Measurements from ENCODE around the gene RAPGEF4. TPM values are rescaled to one million over a fixed set of nuclear protein-coding genes. Genes with fewer than 3 reads are reported as not detected.

RAPGEF4 gene
- total and polyA plus RNA-seq, 9 of the 15 experiments (the other 6 are each of a cell fraction or from before 2014, with no cell fraction given): 0.04 to 0.33 (median 0.13) TPM; not detected in 6

GRCh38 chr2:173043897-173044519 is 308.4 kb downstream of the RAPGEF4 start:
- intact Hi-C loops (cut with micrococcal nuclease): no loop called here
- POLR2A ChIA-PET: interaction anchor here (0.6 to 1.4 kb wide), 5 partner anchors 9 to 1201 kb away, joined by 3 to 5 read pairs (median 4); no protein-coding TSS in a partner anchor
- TF ChIP-seq NR2C1 (IDR thresholded peaks at IDR 0.05) (no peak), NR2C1 (tag; IDR thresholded peaks at IDR 0.05) (no peak), YY1 (IDR thresholded peaks at IDR 0.05; ENCODE audit: borderline replicate concordance in 1 of 3, control insufficient read depth in 1 of 3, extremely low read depth in 1 of 3, insufficient read depth in 3 of 3, insufficient read length in 1 of 3, insufficient replicate concordance in 2 of 3, low read depth in 1 of 3, low read length in 2 of 3) (peak in 1 of 3 experiments; percentile 78), SIRT6 (IDR thresholded peaks at IDR 0.05; ENCODE audit: low read depth, low read length) (no peak), REST (IDR thresholded peaks at IDR 0.05; ENCODE audit: borderline replicate concordance) (peak; percentile 82), REST (CRISPR knock-in tag; IDR thresholded peaks at IDR 0.05; ENCODE audit: low read depth) (no peak), ZNF354B (CRISPR knock-in tag; IDR thresholded peaks at IDR 0.05) (no peak), HDAC8 (tag; IDR thresholded peaks at IDR 0.05) (0 out of 2 replicates have a peak, but pooled peaks have one; percentile 51), VEZF1 (CRISPR knock-in tag; IDR thresholded peaks at IDR 0.05) (peak; percentile 63), POU5F1 (IDR thresholded peaks at IDR 0.05; ENCODE audit: borderline replicate concordance, low read depth, low read length, partially characterized antibody) (no peak), BRF1 (IDR thresholded peaks at IDR 0.05; ENCODE audit: borderline replicate concordance, extremely low read depth, insufficient read length) (no peak)

More at GRCh38 chr2:173043897-173044519, 308.4 kb downstream of the RAPGEF4 start:
- Histone ChIP-seq H3K36me3 (ENCODE audit: control insufficient read depth, insufficient read depth, low read length) (no peaks in the 10 kb centered on the region), H3K79me2 (ENCODE audit: control insufficient read depth, insufficient read depth, low read length) (no peaks in the 10 kb centered on the region), H3K4me3 (no peak overlapping the region), H3K9me1 (ENCODE audit: control insufficient read depth, insufficient read depth, low read length) (no peaks in the 10 kb centered on the region), H3K4me1 (replicated peaks in 1 of 2; ENCODE audit: control insufficient read depth in 2 of 2, insufficient read depth in 2 of 2, low read length in 2 of 2) (no peaks in the 10 kb centered on the region; a peak in 2 of 5 replicates), H3K4me2 (ENCODE audit: insufficient read depth, low read length) (peak overlapping the region; percentile 31; the same call in 1 of the 2 replicates), H4K20me1 (replicated peaks; ENCODE audit: control insufficient read depth, insufficient read depth, low read length) (no peaks in the 10 kb centered on the region), H3K9ac (ENCODE audit: insufficient read depth in 1 of 2, low read depth in 2 of 2, low read length in 2 of 2) (no peak overlapping the region), H3K9me3 (replicated peaks; ENCODE audit: control insufficient read depth, insufficient read depth, low read depth, low read length) (no peaks in the 10 kb centered on the region), H3K27me3 (ENCODE audit: control insufficient read depth in 2 of 2, insufficient read depth in 2 of 2, low read length in 2 of 2) (peaks cover 2 to 8% of the 10 kb centered on the region in 2 experiments; a peak in 2 of 5 replicates), H3K27ac (ENCODE audit: extremely low read depth, low read depth, low read length) (no peak overlapping the region), H2AFZ (ENCODE audit: low read depth, low read length) (peak overlapping the region; percentile 71)
- WGBS (ENCODE audit: insufficient coverage, low coverage, missing lambda C conversion rate): 34% methylated on average over 13 of the region's 13 CpGs
- ATAC-seq (peak; percentile 60), FAIRE-seq (no peak), DNase-seq (ENCODE audit: extremely low read depth in 1 of 4, low spot score in 3 of 4) (peak in 1 of 4 experiments; percentile 11)
- in situ Hi-C loops (cut with MboI): no loop called here
- CTCF ChIA-PET (ENCODE audit: low intra/inter-chr PET ratio): no interaction called here
- no TSS peak for BruUV-seq (replicated peaks)

Data from K562 (cell line).